Activated CD4-positive, alpha-beta T cell treated with anti-CD3 and anti-CD28 coated beads, Interleukin-2, amount 10 ng/mL, durations not matched to agents 7 days and 5 days (primary cell): Measurements from ENCODE around the gene NAV3. TPM values are rescaled to one million over a fixed set of nuclear protein-coding genes. Genes with fewer than 3 reads are reported as not detected.

Experiments used
- CTCF ChIA-PET: fragments of 350-600 bp; sonication (Branson Sonifier 250); formaldehyde crosslinking; loops from one replicate; lab custom pipeline; 2021; ENCODE audit warnings: antibody characterized with exemption; lab: Charles Lee
- POLR2A ChIA-PET: fragments of 350-600 bp; sonication (Branson Sonifier 250); formaldehyde crosslinking; loops from one replicate; lab custom pipeline; 2021; ENCODE audit warnings: antibody characterized with exemption; lab: Charles Lee
- DNase-seq: peaks from one replicate; pipeline ENCODE4 v3.0.0-alpha.2; 2020
- H3K27ac Mint-ChIP-seq: one replicate; pipeline ENCODE4 v1.8.0; 2021; ENCODE audit warnings: mild to moderate bottlenecking, moderate library complexity, mixed read lengths
- H3K27me3 Mint-ChIP-seq: one replicate; pipeline ENCODE4 v1.8.0; 2021; ENCODE audit warnings: mixed read lengths
- H3K36me3 Mint-ChIP-seq: one replicate; pipeline ENCODE4 v1.8.0; 2021; ENCODE audit warnings: low read depth, mixed read lengths
- H3K4me1 Mint-ChIP-seq: one replicate; pipeline ENCODE4 v1.8.0; 2021; ENCODE audit warnings: mixed read lengths
- H3K4me3 Mint-ChIP-seq: one replicate; pipeline ENCODE4 v1.8.0; 2021; ENCODE audit warnings: mild to moderate bottlenecking, moderate library complexity, mixed read lengths
- H3K9me3 Mint-ChIP-seq: one replicate; pipeline ENCODE4 v1.8.0; 2021; ENCODE audit warnings: mixed read lengths
- total RNA-seq, 2 experiments: library from RNA; stranded (reverse); gene quantifications; one replicate each; pipeline ENCODE4 v1.2.3, GENCODE V29; 2021

NAV3 gene
- total RNA-seq, 2 experiments from 2014 or later = not detected

DNA sequence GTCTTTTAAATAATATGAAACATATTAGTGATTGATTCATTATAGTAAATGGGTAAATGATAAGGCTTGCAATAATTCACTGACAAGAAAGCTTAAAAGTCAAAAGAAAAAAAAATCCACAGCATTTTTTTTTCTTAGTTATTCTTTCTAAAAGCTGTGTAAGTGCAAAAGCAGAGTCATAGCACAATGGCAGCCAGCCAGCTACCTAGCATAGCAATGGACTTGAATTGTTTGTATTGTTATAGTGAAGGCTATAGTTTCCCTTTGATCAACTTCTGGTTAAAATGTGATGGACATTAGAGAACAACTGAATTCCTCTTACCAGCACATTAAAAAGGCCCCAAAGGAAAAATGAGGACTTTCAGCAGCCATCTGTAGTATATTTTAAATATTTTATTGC is 232.1 kb downstream of the NAV3 start:
- H3K27ac Mint-ChIP-seq = no peak overlapping the region
- H3K9me3 Mint-ChIP-seq = no peaks in the 10 kb centered on the region
- no peaks in the 10 kb centered on the region for H3K4me1 Mint-ChIP-seq
- POLR2A ChIA-PET = no interaction called here
- H3K36me3 Mint-ChIP-seq = no peaks in the 10 kb centered on the region
- no peak for DNase-seq
- H3K4me3 Mint-ChIP-seq = no peak overlapping the region
- no peaks in the 10 kb centered on the region for H3K27me3 Mint-ChIP-seq
- CTCF ChIA-PET = no interaction called here

DNA sequence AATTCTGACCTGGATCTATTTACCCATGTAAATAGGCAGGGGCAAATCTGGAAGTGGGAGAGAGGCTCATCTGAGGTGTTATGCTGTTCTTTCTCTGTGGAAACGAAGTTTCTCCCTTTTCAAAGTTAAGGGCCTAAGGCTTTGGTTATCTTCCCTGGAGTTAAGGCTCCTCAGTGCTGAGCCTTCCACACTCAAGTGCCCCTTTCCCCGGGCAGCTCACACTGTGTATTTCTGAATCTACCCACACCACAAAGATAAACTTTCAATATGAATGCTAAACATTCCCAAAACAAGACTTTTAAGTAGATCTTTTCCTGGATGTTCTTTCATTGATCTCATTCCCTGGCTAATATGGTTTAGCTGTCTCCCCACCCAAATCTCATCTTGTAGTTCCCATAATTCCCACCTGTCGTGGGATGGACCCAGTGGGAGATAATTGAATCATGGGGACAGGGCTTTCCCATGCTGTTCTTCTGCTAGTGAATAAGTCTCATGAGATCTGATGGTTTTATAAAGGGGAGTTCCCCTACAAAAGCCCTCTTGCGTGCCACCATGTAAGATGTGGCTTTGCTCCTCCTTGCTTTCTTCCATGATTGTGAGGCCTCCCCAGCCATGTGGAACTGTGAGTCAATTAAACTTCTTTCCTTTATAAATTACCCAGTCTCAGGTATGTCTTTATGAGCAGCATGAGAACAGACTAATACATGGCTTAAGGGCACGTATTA is 251.1 kb downstream of the NAV3 start:
- H3K36me3 Mint-ChIP-seq = no peaks in the 10 kb centered on the region
- H3K27me3 Mint-ChIP-seq = no peaks in the 10 kb centered on the region
- POLR2A ChIA-PET = no interaction called here
- no peak overlapping the region for H3K27ac Mint-ChIP-seq
- no peak for DNase-seq
- no peaks in the 10 kb centered on the region for H3K4me1 Mint-ChIP-seq
- CTCF ChIA-PET = no interaction called here
- H3K4me3 Mint-ChIP-seq = no peak overlapping the region
- H3K9me3 Mint-ChIP-seq = no peaks in the 10 kb centered on the region

DNA sequence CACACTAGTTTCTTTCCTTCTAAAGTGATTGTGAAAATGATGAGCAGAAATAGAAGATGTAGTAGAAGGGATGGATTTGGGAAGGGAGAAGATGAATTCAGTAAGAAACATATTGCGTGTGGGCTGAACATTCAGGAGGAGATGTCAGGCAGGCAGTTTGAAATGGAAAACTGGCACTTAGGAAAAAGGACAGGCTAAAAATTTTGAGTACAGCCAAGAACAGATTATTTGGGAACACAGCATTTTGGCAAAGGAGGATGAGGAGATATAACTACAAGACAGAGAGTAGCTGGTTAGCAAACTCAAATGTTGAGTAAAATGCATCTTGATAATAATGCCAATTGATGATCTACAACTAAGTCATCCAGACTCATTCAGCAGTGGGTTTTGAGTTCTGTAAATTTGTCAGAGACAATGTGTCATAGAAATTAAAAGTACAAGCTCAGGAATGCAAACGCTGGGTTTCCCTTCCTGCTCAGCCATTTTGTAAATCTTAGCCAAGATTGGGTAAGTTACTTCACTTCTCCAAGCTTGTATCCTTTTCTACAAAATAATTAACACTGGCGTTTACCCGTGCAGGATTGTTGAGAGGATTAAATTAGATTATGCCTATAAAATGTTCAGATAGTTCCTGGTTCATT is 255.0 kb downstream of the NAV3 start:
- Mint-ChIP-seq H3K27me3 (no peaks in the 10 kb centered on the region), H3K36me3 (no peaks in the 10 kb centered on the region), H3K27ac (no peak overlapping the region), H3K9me3 (no peaks in the 10 kb centered on the region), H3K4me1 (no peaks in the 10 kb centered on the region), H3K4me3 (no peak overlapping the region)
- DNase-seq = no peak
- ChIA-PET POLR2A (no interaction called here), CTCF (no interaction called here)

DNA sequence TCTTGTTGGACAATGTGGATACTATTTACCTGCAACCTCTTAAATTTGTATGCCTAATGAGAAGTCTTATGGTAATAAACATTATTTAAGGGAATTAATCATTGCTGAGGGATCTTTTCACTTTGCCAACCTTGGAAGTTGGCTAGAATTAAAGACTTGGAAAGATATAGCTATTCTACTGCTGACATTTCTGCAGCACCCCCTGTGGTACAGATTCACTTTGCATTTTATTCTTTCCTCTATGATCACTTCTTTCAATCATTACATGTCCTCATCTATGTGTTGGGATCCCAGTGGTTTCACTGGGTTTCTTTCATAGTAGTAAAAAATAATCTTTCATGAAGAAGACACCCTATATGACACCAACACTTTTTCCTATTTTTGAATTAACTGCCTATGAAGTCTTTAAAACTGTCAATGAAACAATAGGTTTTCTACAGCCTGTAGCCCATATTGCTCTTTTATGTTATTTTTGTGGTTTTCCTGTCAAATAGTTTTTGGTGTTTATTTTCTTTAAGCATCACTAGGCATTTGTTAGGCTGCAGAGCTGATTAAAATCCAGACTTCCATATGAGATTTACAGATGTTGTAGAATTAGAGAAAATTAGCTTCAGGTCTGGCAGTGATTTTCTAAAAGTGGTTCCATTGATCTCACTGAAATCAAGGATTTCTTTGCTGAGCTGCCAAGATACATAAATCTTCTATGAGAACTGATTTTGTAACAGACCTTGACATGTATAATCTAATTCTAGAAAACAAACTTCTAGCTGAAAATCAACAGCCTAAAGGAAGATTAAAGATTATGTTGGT is 256.1 kb downstream of the NAV3 start:
- no peak for DNase-seq
- CTCF ChIA-PET = no interaction called here
- no peaks in the 10 kb centered on the region for H3K36me3 Mint-ChIP-seq
- H3K9me3 Mint-ChIP-seq = no peaks in the 10 kb centered on the region
- H3K4me1 Mint-ChIP-seq = no peaks in the 10 kb centered on the region
- POLR2A ChIA-PET = no interaction called here
- no peak overlapping the region for H3K4me3 Mint-ChIP-seq
- no peaks in the 10 kb centered on the region for H3K27me3 Mint-ChIP-seq
- H3K27ac Mint-ChIP-seq = no peak overlapping the region

DNA sequence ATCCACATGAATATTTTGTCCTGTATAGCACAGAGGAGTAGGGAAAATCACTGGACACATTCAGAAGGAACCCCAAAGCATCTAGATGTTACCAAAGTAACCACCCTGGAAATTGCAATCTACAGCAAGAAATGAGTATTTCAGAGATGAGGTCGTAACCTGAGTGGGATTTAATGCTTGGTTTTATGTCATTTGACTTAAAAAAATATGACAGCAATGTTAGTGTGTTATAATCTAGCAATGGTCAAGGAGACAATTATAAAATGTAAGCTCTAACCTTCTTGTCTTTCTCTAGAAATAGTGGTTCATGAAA is 256.6 kb downstream of the NAV3 start:
- no peak for DNase-seq
- H3K27me3 Mint-ChIP-seq = no peaks in the 10 kb centered on the region
- CTCF ChIA-PET = no interaction called here
- POLR2A ChIA-PET = no interaction called here
- no peaks in the 10 kb centered on the region for H3K36me3 Mint-ChIP-seq
- no peaks in the 10 kb centered on the region for H3K9me3 Mint-ChIP-seq
- H3K27ac Mint-ChIP-seq = no peak overlapping the region
- no peak overlapping the region for H3K4me3 Mint-ChIP-seq
- no peaks in the 10 kb centered on the region for H3K4me1 Mint-ChIP-seq

DNA sequence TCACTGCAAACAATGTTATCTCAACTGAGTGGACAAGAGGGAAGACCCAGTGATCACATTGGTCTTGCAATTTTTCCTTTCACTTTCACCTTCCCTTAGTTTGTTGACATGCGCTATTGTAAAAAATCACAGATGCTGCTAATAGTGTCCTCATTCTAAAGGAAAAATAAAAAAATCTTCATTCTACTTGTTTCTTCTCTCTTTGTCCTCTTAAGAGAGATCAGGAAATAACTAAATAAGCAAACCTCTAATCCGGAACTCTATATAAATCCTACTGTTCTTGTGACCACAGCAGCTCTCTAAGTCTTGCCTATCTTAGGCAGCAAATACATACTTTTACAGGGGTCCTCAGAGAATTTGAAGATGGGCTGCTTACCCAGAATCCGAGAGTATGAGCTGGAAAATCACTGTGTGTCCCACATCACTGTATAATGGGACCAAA is 257.7 kb downstream of the NAV3 start:
- Mint-ChIP-seq H3K36me3 (no peaks in the 10 kb centered on the region), H3K27me3 (no peaks in the 10 kb centered on the region), H3K9me3 (peaks cover 2% of the 10 kb centered on the region), H3K4me1 (no peaks in the 10 kb centered on the region), H3K4me3 (no peak overlapping the region), H3K27ac (no peak overlapping the region)
- ChIA-PET POLR2A (no interaction called here), CTCF (no interaction called here)
- no peak for DNase-seq

DNA sequence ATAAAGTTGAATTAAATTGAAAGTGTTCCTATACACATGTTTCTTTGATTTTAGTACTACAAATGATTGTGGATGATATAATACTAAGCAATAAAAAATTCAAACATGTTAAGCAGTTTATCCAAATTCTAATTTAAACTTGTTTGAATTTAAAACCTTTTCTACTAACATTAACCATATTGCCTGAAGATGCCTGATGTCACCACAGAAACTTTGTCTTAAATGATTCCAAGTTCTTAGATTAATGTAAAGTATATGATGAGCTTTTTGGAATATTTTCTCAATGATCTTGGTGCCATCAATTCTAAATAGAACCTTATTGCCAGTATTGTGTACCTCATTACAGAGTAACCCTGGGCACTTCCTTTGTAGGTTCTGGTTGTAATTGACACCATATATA is 259.6 kb downstream of the NAV3 start:
- Mint-ChIP-seq H3K4me1 (no peaks in the 10 kb centered on the region), H3K36me3 (no peaks in the 10 kb centered on the region), H3K9me3 (peaks cover 2% of the 10 kb centered on the region), H3K4me3 (no peak overlapping the region), H3K27me3 (no peaks in the 10 kb centered on the region), H3K27ac (no peak overlapping the region)
- DNase-seq = no peak
- ChIA-PET POLR2A (no interaction called here), CTCF (no interaction called here)

DNA sequence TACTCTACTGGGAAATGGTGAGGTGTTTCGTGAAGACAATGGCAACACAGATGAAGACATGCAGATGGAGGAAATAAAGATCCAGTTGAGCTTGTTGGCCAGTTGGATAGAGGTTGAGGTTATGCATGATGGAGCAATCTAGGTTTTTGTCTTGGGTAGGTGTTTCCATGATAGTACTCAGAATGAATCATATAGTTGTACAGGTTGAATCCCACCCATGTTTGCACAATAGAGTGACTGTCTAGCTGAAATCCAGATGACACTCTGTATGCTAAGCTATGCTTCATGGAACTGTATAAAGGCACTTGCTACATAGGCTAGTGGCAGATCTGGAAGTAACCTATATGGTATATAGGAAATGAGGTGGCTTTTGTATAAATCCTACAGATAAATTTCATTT is 264.9 kb downstream of the NAV3 start:
- H3K4me1 Mint-ChIP-seq = no peaks in the 10 kb centered on the region
- H3K27ac Mint-ChIP-seq = no peak overlapping the region
- H3K36me3 Mint-ChIP-seq = no peaks in the 10 kb centered on the region
- peaks cover 2% of the 10 kb centered on the region for H3K9me3 Mint-ChIP-seq
- H3K4me3 Mint-ChIP-seq = no peak overlapping the region
- ChIA-PET POLR2A (no interaction called here), CTCF (no interaction called here)
- no peaks in the 10 kb centered on the region for H3K27me3 Mint-ChIP-seq
- DNase-seq = no peak

DNA sequence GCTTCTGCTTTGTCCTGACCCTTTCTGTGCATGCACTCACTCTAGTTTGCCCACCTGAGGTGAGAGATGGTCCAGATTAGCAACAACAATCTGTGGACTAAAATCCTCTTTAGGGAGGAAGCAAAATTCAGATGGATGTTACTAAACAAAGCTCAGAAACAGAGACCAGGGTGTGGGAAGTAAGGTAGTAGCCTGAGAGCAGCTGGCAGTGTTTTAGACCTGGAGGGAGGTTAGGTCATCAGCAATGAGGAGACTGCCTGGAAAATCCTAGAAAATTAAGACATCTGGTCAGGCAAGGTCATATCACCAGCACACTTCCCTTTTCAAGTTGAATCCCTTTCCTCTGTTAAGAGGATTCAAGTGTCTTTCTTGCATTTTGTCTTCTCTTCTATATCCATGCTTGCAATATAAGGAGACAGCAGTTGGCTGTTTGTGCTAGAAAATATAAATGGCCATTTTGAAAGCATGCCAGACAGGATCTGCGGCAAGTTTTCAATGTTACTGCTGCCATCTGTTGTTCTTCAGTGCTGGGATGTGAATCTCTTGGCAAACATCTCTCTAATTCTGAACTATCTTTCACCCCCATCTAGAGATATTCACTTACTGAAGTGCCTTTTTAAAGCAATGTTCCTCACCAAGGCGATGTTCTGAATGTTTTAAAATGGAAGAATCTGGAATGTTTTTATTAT is 266.4 kb downstream of the NAV3 start:
- Mint-ChIP-seq H3K4me1 (no peaks in the 10 kb centered on the region), H3K27me3 (no peaks in the 10 kb centered on the region), H3K9me3 (peaks cover 2% of the 10 kb centered on the region), H3K27ac (no peak overlapping the region), H3K36me3 (no peaks in the 10 kb centered on the region), H3K4me3 (no peak overlapping the region)
- DNase-seq = no peak
- CTCF ChIA-PET = no interaction called here
- POLR2A ChIA-PET = no interaction called here

DNA sequence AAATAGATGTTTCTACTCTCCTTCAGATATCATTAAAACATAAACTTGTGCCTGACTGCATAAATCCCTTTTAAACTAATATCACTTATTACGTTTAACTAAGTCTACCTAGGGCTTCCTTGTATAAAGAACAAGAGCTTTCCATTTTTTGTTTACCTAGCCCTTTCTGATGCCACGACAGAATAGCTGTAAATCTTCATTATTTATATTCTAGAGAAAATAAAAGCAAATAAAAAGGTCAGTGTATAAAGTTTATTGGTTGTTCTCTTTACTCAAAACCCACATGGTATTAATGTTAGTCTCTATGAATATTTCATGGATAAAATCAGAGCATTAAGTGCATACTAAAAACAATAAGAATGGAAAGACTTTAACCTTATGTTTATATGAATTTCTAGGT is 269.1 kb downstream of the NAV3 start:
- Mint-ChIP-seq H3K27me3 (no peaks in the 10 kb centered on the region), H3K9me3 (peaks cover 5% of the 10 kb centered on the region), H3K36me3 (no peaks in the 10 kb centered on the region), H3K4me1 (no peaks in the 10 kb centered on the region), H3K27ac (no peak overlapping the region), H3K4me3 (no peak overlapping the region)
- no peak for DNase-seq
- ChIA-PET CTCF (no interaction called here), POLR2A (no interaction called here)

DNA sequence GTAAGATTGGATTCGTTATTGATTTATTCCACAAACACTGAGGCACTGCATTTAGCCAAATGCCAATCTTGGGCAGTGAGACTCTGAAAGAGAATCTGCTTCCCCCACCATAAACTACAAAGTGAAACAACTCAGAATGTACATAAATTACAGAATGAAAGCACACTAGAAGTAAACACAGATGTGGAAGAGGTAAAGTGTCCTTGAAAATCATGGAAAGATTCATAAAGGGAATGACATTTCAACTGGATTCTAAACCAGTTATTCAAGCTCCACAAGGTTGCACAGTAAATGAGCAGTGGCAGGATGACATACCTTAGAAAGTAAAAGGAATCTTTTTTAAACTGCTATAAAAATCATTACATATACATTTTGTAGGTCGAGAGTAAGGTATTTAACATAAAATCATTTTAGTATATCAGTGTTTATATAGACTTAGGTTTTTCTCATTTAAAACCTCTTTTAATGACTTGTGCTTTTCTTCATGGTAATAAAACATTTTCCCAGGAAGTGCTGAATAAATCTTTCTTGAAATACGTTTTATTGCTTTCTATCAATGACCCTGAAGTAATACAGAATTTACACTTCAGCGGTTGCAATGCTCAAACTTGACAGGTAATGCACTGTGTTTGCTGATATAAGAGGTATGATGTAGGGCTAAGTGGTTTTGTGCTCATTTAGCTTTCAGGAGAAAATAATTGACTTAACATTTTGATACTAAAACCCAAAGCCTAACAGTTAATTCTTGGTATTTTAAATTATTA is 270.6 kb downstream of the NAV3 start:
- Mint-ChIP-seq H3K9me3 (peaks cover 5% of the 10 kb centered on the region), H3K36me3 (no peaks in the 10 kb centered on the region), H3K4me3 (no peak overlapping the region), H3K27ac (no peak overlapping the region), H3K4me1 (no peaks in the 10 kb centered on the region), H3K27me3 (no peaks in the 10 kb centered on the region)
- DNase-seq = no peak
- POLR2A ChIA-PET = no interaction called here
- CTCF ChIA-PET = no interaction called here

DNA sequence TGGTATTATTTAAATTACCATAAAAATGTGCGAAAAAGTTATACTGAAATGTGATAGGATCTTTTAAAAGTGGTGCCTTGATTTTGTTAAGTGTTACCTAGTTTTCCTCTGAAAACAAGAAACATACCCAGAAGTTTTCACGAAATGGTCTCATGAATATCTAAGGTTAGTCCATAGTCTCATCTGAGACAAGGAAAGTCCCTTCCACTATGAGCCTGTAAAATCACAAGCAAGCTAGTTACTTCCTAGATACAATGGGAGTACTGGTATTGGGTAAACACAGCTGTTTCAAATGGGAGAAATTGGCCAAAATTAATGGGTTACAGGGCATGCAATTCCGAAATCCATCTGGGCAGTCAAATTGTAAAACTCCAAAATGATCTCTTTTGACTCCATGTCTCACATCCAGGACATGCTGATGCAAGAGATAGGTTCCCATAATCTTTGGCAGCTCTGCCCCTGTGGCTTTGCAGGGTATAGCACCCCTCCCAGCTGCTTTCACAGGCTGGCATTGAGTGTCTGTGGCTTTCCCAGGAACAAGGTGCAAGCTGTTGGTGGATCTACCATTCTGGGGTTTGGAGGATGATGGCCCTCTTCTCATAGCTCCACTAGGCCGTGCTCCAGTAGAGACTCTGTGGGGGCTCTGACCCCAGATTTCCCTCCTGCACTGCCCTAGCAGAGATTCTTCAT is 271.4 kb downstream of the NAV3 start:
- ChIA-PET CTCF (no interaction called here), POLR2A (no interaction called here)
- Mint-ChIP-seq H3K27me3 (no peaks in the 10 kb centered on the region), H3K4me3 (no peak overlapping the region), H3K27ac (no peak overlapping the region), H3K4me1 (no peaks in the 10 kb centered on the region), H3K36me3 (no peaks in the 10 kb centered on the region), H3K9me3 (peaks cover 5% of the 10 kb centered on the region)
- no peak for DNase-seq
